ENCODE results near the gene NLRC4. TPM values are rescaled to one million over a fixed set of nuclear protein-coding genes. Genes with fewer than 3 reads are reported as not detected.

NLRC4 gene
- total and polyA plus RNA-seq, 4 donors = 0.82 to 2.9 (median 1.5) TPM

DNA sequence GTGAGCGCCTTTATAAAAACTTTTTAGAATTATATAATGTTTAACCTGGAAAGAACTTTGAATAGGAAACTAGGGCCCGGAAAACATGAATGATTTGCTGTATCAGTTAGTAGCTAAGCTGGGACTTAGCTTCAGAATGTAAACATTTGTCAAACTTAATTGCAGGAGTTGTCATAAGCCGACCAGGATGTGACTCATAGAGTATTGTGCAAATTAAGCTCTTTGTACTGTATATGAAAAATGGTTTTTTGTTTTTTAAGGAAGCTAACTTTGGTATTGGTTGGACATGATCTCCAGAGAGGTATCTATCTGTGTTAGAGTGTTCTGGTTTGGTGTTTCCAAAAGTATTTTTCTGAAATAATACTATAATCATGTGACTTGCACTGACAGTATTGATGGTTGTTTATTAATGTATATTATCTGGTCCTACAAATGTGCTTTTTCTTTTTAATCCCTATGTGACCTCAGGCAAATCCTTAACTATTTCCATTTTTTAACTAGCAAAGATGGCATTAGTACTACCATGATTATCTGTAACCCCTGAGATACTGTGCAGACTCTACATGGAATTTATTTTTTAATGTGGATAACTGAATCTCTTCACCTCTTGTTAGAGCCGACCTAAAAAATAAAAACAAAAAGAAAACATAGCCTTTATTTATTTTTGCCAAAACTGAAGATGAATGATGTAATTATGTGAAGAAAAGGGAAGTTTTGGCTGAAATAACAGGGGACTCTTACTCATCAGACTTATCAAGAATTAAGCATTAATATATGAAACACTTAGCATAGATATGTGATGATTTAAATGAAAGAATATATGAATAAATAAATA lies 24.7 kb upstream of the NLRC4 start:
- no peaks in the 10 kb centered on the region for H3K27me3 ChIP-seq (ENCODE audit: control insufficient read depth in 4 of 4, insufficient read depth in 4 of 4, low read length in 3 of 4)
- peak overlapping the region in 1 of 2 donors; percentile 5 for H3K27ac ChIP-seq (ENCODE audit: low read depth in 1 of 2, low read length in 2 of 2)
- no peaks in the 10 kb centered on the region for H3K9me3 ChIP-seq (ENCODE audit: control insufficient read depth in 4 of 4, low read length in 3 of 4)
- TF ChIP-seq YY1 (IDR thresholded peaks at IDR 0.05) (no peak), EGR1 (IDR thresholded peaks at IDR 0.05; ENCODE audit: low read depth in 2 of 2) (no peak), ATF3 (IDR thresholded peaks at IDR 0.05) (no peak), JUND (IDR thresholded peaks at IDR 0.05) (peak in 1 of 2 donors; percentile 38)
- TF ChIP-seq, protein P1, sequence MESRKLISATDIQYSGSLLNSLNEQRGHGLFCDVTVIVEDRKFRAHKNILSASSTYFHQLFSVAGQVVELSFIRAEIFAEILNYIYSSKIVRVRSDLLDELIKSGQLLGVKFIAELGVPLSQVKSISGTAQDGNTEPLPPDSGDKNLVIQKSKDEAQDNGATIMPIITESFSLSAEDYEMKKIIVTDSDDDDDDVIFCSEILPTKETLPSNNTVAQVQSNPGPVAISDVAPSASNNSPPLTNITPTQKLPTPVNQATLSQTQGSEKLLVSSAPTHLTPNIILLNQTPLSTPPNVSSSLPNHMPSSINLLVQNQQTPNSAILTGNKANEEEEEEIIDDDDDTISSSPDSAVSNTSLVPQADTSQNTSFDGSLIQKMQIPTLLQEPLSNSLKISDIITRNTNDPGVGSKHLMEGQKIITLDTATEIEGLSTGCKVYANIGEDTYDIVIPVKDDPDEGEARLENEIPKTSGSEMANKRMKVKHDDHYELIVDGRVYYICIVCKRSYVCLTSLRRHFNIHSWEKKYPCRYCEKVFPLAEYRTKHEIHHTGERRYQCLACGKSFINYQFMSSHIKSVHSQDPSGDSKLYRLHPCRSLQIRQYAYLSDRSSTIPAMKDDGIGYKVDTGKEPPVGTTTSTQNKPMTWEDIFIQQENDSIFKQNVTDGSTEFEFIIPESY (IDR thresholded peaks at IDR 0.05) = no peak
- no peak for DNase-seq (ENCODE audit: low spot score)
- peaks cover 0 to 3% (median under 1%) of the 10 kb centered on the region in 4 donors for H3K36me3 ChIP-seq (ENCODE audit: control insufficient read depth in 4 of 4, insufficient read depth in 3 of 4, low read depth in 1 of 4, low read length in 3 of 4)
- H3K9ac ChIP-seq (ENCODE audit: low read depth in 1 of 2, low read length in 2 of 2) = peak overlapping the region in 1 of 2 donors; percentile 37
- WGBS = 65% methylated on average over 4 of the region's 4 CpGs
- peaks cover 0 to 3% (median 2%) of the 10 kb centered on the region in 4 donors for H3K4me1 ChIP-seq (ENCODE audit: control insufficient read depth in 4 of 4, insufficient read depth in 4 of 4, low read length in 3 of 4)
- no peak overlapping the region for H3K4me3 ChIP-seq (ENCODE audit: low read depth in 1 of 3, low read length in 3 of 3)

- no peak for TF ChIP-seq TAF1 (conservative IDR thresholded peaks at IDR 0.05)
- no peak for TF ChIP-seq EGR1 (IDR thresholded peaks at IDR 0.05; ENCODE audit: low read depth in 2 of 2)
- TF ChIP-seq, protein P2, sequence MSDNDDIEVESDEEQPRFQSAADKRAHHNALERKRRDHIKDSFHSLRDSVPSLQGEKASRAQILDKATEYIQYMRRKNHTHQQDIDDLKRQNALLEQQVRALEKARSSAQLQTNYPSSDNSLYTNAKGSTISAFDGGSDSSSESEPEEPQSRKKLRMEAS (IDR thresholded peaks at IDR 0.05) = no peak
- TF ChIP-seq JUND (IDR thresholded peaks at IDR 0.05) = no peak
- TF ChIP-seq HNF4G (IDR thresholded peaks at IDR 0.05) = no peak
- TF ChIP-seq YY1 (IDR thresholded peaks at IDR 0.05) = no peak
- no peak for TF ChIP-seq FOXA1 (IDR thresholded peaks at IDR 0.05)
- TF ChIP-seq RXRA (IDR thresholded peaks at IDR 0.05) = no peak
- TF ChIP-seq, protein P3, sequence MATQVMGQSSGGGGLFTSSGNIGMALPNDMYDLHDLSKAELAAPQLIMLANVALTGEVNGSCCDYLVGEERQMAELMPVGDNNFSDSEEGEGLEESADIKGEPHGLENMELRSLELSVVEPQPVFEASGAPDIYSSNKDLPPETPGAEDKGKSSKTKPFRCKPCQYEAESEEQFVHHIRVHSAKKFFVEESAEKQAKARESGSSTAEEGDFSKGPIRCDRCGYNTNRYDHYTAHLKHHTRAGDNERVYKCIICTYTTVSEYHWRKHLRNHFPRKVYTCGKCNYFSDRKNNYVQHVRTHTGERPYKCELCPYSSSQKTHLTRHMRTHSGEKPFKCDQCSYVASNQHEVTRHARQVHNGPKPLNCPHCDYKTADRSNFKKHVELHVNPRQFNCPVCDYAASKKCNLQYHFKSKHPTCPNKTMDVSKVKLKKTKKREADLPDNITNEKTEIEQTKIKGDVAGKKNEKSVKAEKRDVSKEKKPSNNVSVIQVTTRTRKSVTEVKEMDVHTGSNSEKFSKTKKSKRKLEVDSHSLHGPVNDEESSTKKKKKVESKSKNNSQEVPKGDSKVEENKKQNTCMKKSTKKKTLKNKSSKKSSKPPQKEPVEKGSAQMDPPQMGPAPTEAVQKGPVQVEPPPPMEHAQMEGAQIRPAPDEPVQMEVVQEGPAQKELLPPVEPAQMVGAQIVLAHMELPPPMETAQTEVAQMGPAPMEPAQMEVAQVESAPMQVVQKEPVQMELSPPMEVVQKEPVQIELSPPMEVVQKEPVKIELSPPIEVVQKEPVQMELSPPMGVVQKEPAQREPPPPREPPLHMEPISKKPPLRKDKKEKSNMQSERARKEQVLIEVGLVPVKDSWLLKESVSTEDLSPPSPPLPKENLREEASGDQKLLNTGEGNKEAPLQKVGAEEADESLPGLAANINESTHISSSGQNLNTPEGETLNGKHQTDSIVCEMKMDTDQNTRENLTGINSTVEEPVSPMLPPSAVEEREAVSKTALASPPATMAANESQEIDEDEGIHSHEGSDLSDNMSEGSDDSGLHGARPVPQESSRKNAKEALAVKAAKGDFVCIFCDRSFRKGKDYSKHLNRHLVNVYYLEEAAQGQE (IDR thresholded peaks at IDR 0.05) = no peak
- peaks cover 0 to 3% (median 2%) of the 10 kb centered on the region in 4 donors for H3K4me1 ChIP-seq (ENCODE audit: control insufficient read depth in 4 of 4, insufficient read depth in 4 of 4, low read length in 3 of 4)
- peaks cover 0 to 9% (median 5%) of the 10 kb centered on the region in 4 donors for H3K36me3 ChIP-seq (ENCODE audit: control insufficient read depth in 4 of 4, insufficient read depth in 3 of 4, low read depth in 1 of 4, low read length in 3 of 4)
- whole genome bisulfite sequencing = 86% methylated on average over 2 of the region's 2 CpGs
- H3K27ac ChIP-seq (ENCODE audit: low read depth in 1 of 2, low read length in 2 of 2) = no peak overlapping the region
- no peak overlapping the region for H3K9ac ChIP-seq (ENCODE audit: low read depth in 1 of 2, low read length in 2 of 2)
- no peak for DNase-seq (ENCODE audit: low spot score)
- H3K9me3 ChIP-seq (ENCODE audit: control insufficient read depth in 4 of 4, low read length in 3 of 4) = no peaks in the 10 kb centered on the region
- H3K4me3 ChIP-seq (ENCODE audit: low read depth in 1 of 3, low read length in 3 of 3) = no peak overlapping the region
- no peaks in the 10 kb centered on the region for H3K27me3 ChIP-seq (ENCODE audit: control insufficient read depth in 4 of 4, insufficient read depth in 4 of 4, low read length in 3 of 4)
Observed at GRCh38 chr2:32284321-32284720, 19.6 kb upstream of the NLRC4 start.
